K562 (cell line): ENCODE data around the gene DUSP5. TPM values are rescaled to one million over a fixed set of nuclear protein-coding genes. Genes with fewer than 3 reads are reported as not detected.
A peak's percentile ranks its signal among the peaks of the same experiment; 100 is the strongest.

ENCODE experiments used
- ATAC-seq: fragments of 200-7000 bp; cut with Tn5 transposase; 3 replicates; pipeline ENCODE4 v1.9.1; 2020; ENCODE audit warnings: moderate library complexity
- BruUV-seq: library from RNA; stranded (reverse); fragments of 400-500 nt; replicated peaks from 2 replicates; lab custom pipeline; 2021; lab: Mats Ljungman, UMichigan
- CTCF ChIA-PET: fragments of 300-600 bp; formaldehyde crosslinking; extraction: SDS; loops from one replicate; lab custom pipeline; 2021; ENCODE audit warnings: low intra/inter-chr PET ratio; lab: Yijun Ruan, JAX
- POLR2A ChIA-PET: fragments of 300-600, 350-650 bp; sonication (Branson Sonifier 250); formaldehyde crosslinking; extraction: SDS; loops from one replicate; lab custom pipeline; 2021; ENCODE audit warnings: antibody characterized with exemption, inconsistent platforms; lab: Yijun Ruan, JAX
- DNase-seq, 4 experiments: peaks; one replicate each; pipeline versions ENCODE4 v3.0.0 to v3.0.0-alpha.2; 2011 to 2018; ENCODE audit warnings: low spot score in 3 of 4, mixed read lengths in 3 of 4; ENCODE audit errors: extremely low read depth in 1 of 4
- FAIRE-seq: peaks from 2 replicates; lab custom pipeline; 2011; peaks lifted over from hg19 to GRCh38; lab: Jason Lieb, UNC
- H2AFZ ChIP-seq: 2 replicates; pipeline ENCODE4 v1.6.0; 2011; ENCODE audit warnings: low read depth, low read length, control low read depth, inconsistent platforms
- H3K27ac ChIP-seq: fragments of 200-600 bp; 3 replicates; pipeline ENCODE4 v1.8.0; 2011; ENCODE audit warnings: low read depth, mild to moderate bottlenecking, control low read depth, inconsistent platforms, low read length, moderate library complexity, mixed read lengths; ENCODE audit errors: extremely low read depth
- H3K27me3 ChIP-seq, 2 experiments: fragments of 300-600 bp in 1 of 2; 2 replicates in 1 of 2; 3 replicates in 1 of 2; pipeline versions ENCODE4 v1.6.0 to v1.8.0; 2011; ENCODE audit warnings: inconsistent platforms in 2 of 2, low read length in 2 of 2, mild to moderate bottlenecking in 1 of 2, mixed read lengths in 1 of 2, moderate library complexity in 1 of 2; ENCODE audit not compliant: control insufficient read depth in 2 of 2, insufficient read depth in 2 of 2
- H3K36me3 ChIP-seq: fragments of 300-600 bp; 3 replicates; pipeline ENCODE4 v1.8.0; 2011; ENCODE audit warnings: mild to moderate bottlenecking, low read length, inconsistent platforms; ENCODE audit not compliant: control insufficient read depth, insufficient read depth
- H3K4me1 ChIP-seq, 2 experiments: fragments of 200-600 bp in 1 of 2; replicated peaks in 1 of 2; 2 replicates in 1 of 2; 3 replicates in 1 of 2; pipeline versions ENCODE4 v1.5.1 to v1.8.0; 2011; ENCODE audit warnings: inconsistent platforms in 2 of 2, low read length in 2 of 2, mild to moderate bottlenecking in 1 of 2, mixed read lengths in 1 of 2, moderate library complexity in 1 of 2; ENCODE audit not compliant: control insufficient read depth in 2 of 2, insufficient read depth in 2 of 2
- H3K4me2 ChIP-seq: 2 replicates; pipeline ENCODE4 v1.6.1; 2011; ENCODE audit warnings: low read length, control low read depth, inconsistent platforms, mixed read lengths; ENCODE audit not compliant: insufficient read depth
- H3K4me3 ChIP-seq: fragments of 200-600 bp; sonication (generic), shearing (Covaris generic); 2 replicates; pipeline ENCODE4 v1.5.1; 2016; ENCODE audit warnings: control low read depth, inconsistent platforms
- H3K79me2 ChIP-seq: fragments of 200-600 bp; 3 replicates; pipeline ENCODE4 v1.8.0; 2011; ENCODE audit warnings: low read length, inconsistent platforms; ENCODE audit not compliant: control insufficient read depth, insufficient read depth
- H3K9ac ChIP-seq, 2 experiments: 2 replicates each; pipeline versions ENCODE4 v1.6.0 to v1.6.1; 2011; ENCODE audit warnings: low read depth in 2 of 2, low read length in 2 of 2, control low read depth in 1 of 2, inconsistent platforms in 1 of 2, mild to moderate bottlenecking in 1 of 2, mixed read lengths in 1 of 2; ENCODE audit not compliant: insufficient read depth in 1 of 2
- H3K9me1 ChIP-seq: one replicate; pipeline ENCODE4 v1.6.0; 2011; ENCODE audit warnings: inconsistent platforms, mild to moderate bottlenecking, low read length, moderate library complexity; ENCODE audit not compliant: control insufficient read depth, insufficient read depth
- H3K9me3 ChIP-seq: replicated peaks from 2 replicates; pipeline ENCODE4 v1.5.1; 2011; ENCODE audit warnings: low read depth, low read length, inconsistent platforms; ENCODE audit not compliant: control insufficient read depth, insufficient read depth
- H4K20me1 ChIP-seq: replicated peaks from 2 replicates; pipeline ENCODE4 v1.6.1; 2011; ENCODE audit warnings: low read length, inconsistent platforms, mixed read lengths; ENCODE audit not compliant: control insufficient read depth, insufficient read depth
- ARID3B ChIP-seq: fragments of 250-450 bp; sonication (Bioruptor Pico); IDR thresholded peaks from 2 replicates; pipeline ENCODE4 v1.4.0; 2020; ENCODE audit warnings: borderline replicate concordance
- LARP7 ChIP-seq: fragments of 450-650 bp; IDR thresholded peaks from 2 replicates; pipeline ENCODE4 v1.6.1; 2016
- NRF1 ChIP-seq, 2 experiments: fragments of 450-650 bp; IDR thresholded peaks in 1 of 2; conservative IDR thresholded peaks in 1 of 2; 2 replicates each; pipeline ENCODE4 v1.6.1; 2014; ENCODE audit warnings: mild to moderate bottlenecking in 2 of 2
- POLR2B ChIP-seq: fragments of 450-650 bp; IDR thresholded peaks from 2 replicates; pipeline ENCODE4 v1.6.1; 2018; ENCODE audit warnings: low read depth; ENCODE audit not compliant: partially characterized antibody
- SIN3A ChIP-seq, 2 experiments: fragments of 150-350 bp in 1 of 2; IDR thresholded peaks; 2 replicates each; pipeline ENCODE4 v1.6.1; 2011 to 2016; ENCODE audit warnings: borderline replicate concordance in 2 of 2, low read depth in 2 of 2, low read length in 2 of 2, mild to moderate bottlenecking in 2 of 2, moderate library complexity in 2 of 2; ENCODE audit not compliant: control insufficient read depth in 1 of 2
- ZNF717 ChIP-seq: fragments of 250-450 bp; sonication (Bioruptor Pico); IDR thresholded peaks from 2 replicates; pipeline ENCODE4 v1.5.0; 2021
- WGBS: fragments of 100-300 bp; shearing (Covaris generic); methylation state at CpG from one replicate; pipeline ENCODE4 v1.1.6; 2016; ENCODE audit warnings: low coverage, mixed read lengths; ENCODE audit not compliant: insufficient coverage; ENCODE audit errors: missing lambda C conversion rate; 5-methylcytosine and 5-hydroxymethylcytosine counted together
- in situ Hi-C: fragments of 300-500 bp; cut with MboI; formaldehyde crosslinking; loops from 4 replicates; pipeline ENCODE4 v1.15.0; 2018; ENCODE audit warnings: inconsistent platforms, mixed read lengths
- intact Hi-C: fragments of 100-400 bp; cut with micrococcal nuclease; formaldehyde crosslinking; loops from 2 replicates; pipeline ENCODE4 v1.14.2; 2022
- polyA plus RNA-seq, 8 experiments: library from polyadenylated mRNA; depleted of rRNA in 4 of 8; stranded (reverse) in 5 of 8; unstranded in 3 of 8; fragments of >200 nt; fragmentation: Nextera tagmentation in 2 of 8; fragmentation: Illumina TruSeq in 1 of 8; extraction: Ambion mirVana in 2 of 8; extraction: Trizol in 1 of 8; gene quantifications; 2 replicates each; pipeline versions ENCODE4 v1.2.1 to v1.2.3, GENCODE V29; 2011 to 2014; ENCODE audit warnings: inconsistent platforms in 1 of 8, missing spikeins in 1 of 8
- total RNA-seq, 7 experiments: library from RNA; depleted of rRNA in 6 of 7; stranded (reverse); fragments of >200 nt in 6 of 7; fragmentation: Illumina TruSeq in 2 of 7; extraction: Trizol in 2 of 7; gene quantifications; 2 replicates each; pipeline versions ENCODE4 v1.2.1 to v1.2.3, GENCODE V29; 2011 to 2021; ENCODE audit warnings: low replicate concordance in 1 of 7

Gene DUSP5
- total and polyA plus RNA-seq, 9 of the 15 experiments (the other 6 are each of a cell fraction or from before 2014, with no cell fraction given), result 0.49 to 3.4 (median 2.0) TPM

DNA sequence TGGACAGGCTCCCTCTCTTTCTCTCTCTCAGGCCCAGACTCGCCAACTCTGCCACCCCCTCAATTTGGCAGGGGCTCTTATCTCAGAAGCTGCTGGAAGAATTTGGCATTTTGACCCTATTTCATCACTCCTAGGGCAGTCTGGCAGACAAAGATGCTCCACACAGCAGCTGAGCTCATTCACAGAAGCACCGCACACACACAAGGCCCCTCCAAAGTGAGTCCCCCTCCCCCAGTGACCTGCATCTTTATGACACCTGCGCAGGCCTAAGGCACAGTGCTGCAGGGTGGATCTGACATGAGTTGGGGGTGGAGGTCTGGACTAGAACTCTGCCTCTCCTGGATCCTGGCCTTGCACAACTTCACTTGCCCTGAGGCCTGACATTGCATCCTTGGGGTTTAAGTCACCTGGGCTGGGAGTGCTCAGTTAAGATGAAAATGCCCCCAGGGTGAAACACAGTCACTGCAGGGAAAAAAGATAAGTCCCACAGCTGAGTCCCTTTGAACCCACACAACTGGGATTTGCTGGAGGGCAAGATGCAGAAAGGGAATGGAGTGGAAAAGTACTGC is 41.1 kb upstream of the DUSP5 start:
- intact Hi-C loops, result no loop called here
- FAIRE-seq, result no peak

More for the DNA sequence above, 41.1 kb upstream of the DUSP5 start:
- in situ Hi-C loops, result no loop called here
- Histone ChIP-seq H3K36me3 (no peaks in the 10 kb centered on the region), H3K4me3 (no peak overlapping the region), H3K27me3 (peaks cover 0 to 3% of the 10 kb centered on the region in 2 experiments; a peak in 1 of 5 replicates), H4K20me1 (no peaks in the 10 kb centered on the region), H3K9me1 (no peaks in the 10 kb centered on the region), H3K4me2 (no peak overlapping the region), H3K79me2 (no peaks in the 10 kb centered on the region), H3K9me3 (no peaks in the 10 kb centered on the region; the same call in 1 of the 2 replicates), H3K27ac (no peak overlapping the region), H3K9ac (no peak overlapping the region), H2AFZ (no peak overlapping the region), H3K4me1 (peaks cover 0 to 7% of the 10 kb centered on the region in 2 experiments; a peak in 2 of 5 replicates)
- ChIA-PET POLR2A (interaction anchor here (0.6 to 2.6 kb wide), 2 partner anchors 8 to 34 kb away, joined by 3 to 5 read pairs; no protein-coding TSS in a partner anchor), CTCF (no interaction called here)
- 22% methylated on average over 3 of the region's 3 CpGs for WGBS
- ATAC-seq (no peak), DNase-seq (no peak)
- no TSS peak for BruUV-seq
- TF ChIP-seq ARID3B (CRISPR knock-in tag), result no peak
- TF ChIP-seq SIN3A (IDR thresholded peaks at IDR 0.05; ENCODE audit: borderline replicate concordance in 2 of 2, control insufficient read depth in 1 of 2, low read depth in 2 of 2, low read length in 2 of 2), result no peak
- no peak for TF ChIP-seq LARP7
- 0 out of 4 replicates have a peak, but pooled peaks of 1 of the 2 experiments have one; percentile 28 for TF ChIP-seq NRF1 (conservative IDR thresholded peaks at IDR 0.05 in 1 of 2, IDR thresholded peaks at IDR 0.05 in 1 of 2)
- TF ChIP-seq POLR2B, result no peak
- TF ChIP-seq ZNF717 (CRISPR knock-in tag), result no peak
